ENCODE data around the gene HDAC7.
"Not testable (repeated sequence)": the region's sequence is repeated elsewhere in the genome, so short reads cannot be mapped to it uniquely, and the experiment has no call there.

HDAC7 gene

GRCh38 chr12:47813511-47814196 lies 6.0 kb downstream of the HDAC7 start:
- H3K4me3 ChIP-seq (ENCODE audit: low read depth, low read length): peak overlapping the region; percentile 51
- peak overlapping the region; percentile 94 for H3K27ac ChIP-seq
- no peaks in the 10 kb centered on the region for H3K36me3 ChIP-seq (ENCODE audit: control insufficient read depth, insufficient read depth, low read length)
- H2AFZ ChIP-seq: peak overlapping the region; percentile 36
- TF ChIP-seq, protein P1, sequence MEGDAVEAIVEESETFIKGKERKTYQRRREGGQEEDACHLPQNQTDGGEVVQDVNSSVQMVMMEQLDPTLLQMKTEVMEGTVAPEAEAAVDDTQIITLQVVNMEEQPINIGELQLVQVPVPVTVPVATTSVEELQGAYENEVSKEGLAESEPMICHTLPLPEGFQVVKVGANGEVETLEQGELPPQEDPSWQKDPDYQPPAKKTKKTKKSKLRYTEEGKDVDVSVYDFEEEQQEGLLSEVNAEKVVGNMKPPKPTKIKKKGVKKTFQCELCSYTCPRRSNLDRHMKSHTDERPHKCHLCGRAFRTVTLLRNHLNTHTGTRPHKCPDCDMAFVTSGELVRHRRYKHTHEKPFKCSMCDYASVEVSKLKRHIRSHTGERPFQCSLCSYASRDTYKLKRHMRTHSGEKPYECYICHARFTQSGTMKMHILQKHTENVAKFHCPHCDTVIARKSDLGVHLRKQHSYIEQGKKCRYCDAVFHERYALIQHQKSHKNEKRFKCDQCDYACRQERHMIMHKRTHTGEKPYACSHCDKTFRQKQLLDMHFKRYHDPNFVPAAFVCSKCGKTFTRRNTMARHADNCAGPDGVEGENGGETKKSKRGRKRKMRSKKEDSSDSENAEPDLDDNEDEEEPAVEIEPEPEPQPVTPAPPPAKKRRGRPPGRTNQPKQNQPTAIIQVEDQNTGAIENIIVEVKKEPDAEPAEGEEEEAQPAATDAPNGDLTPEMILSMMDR (IDR thresholded peaks at IDR 0.05): no peak
- no peak overlapping the region for H3K9ac ChIP-seq
- H3K79me2 ChIP-seq: peaks cover 49% of the 10 kb centered on the region
- peaks cover 86% of the 10 kb centered on the region for H3K4me1 ChIP-seq
- no peaks in the 10 kb centered on the region for H3K27me3 ChIP-seq (ENCODE audit: control insufficient read depth, insufficient read depth, low read length)
- no peaks in the 10 kb centered on the region for H3K9me3 ChIP-seq (ENCODE audit: control insufficient read depth, low read length)
- H3K4me2 ChIP-seq (ENCODE audit: low read length): peak overlapping the region; percentile 85

- no peaks in the 10 kb centered on the region for H3K27me3 ChIP-seq (ENCODE audit: control insufficient read depth, insufficient read depth, low read length)
- no peaks in the 10 kb centered on the region for H3K9me3 ChIP-seq (ENCODE audit: control insufficient read depth, low read length)
- no peaks in the 10 kb centered on the region for H3K36me3 ChIP-seq (ENCODE audit: control insufficient read depth, insufficient read depth, low read length)
- no peak overlapping the region for H3K9ac ChIP-seq
- TF ChIP-seq, protein P1 (IDR thresholded peaks at IDR 0.05): peak; percentile 17
- H3K4me2 ChIP-seq (ENCODE audit: low read length): peak overlapping the region; percentile 85
- peak overlapping the region; percentile 94 for H3K27ac ChIP-seq
- H3K4me1 ChIP-seq: peaks cover 88% of the 10 kb centered on the region
- peak overlapping the region; percentile 36 for H2AFZ ChIP-seq
- H3K79me2 ChIP-seq: peaks cover 49% of the 10 kb centered on the region
- peak overlapping the region; percentile 51 for H3K4me3 ChIP-seq (ENCODE audit: low read depth, low read length)
These were observed 6.7 kb downstream of the HDAC7 start for GRCh38 chr12:47812797-47813510.

GRCh38 chr12:47811581-47812484 lies 7.9 kb downstream of the HDAC7 start:
- TF ChIP-seq, protein P1 (IDR thresholded peaks at IDR 0.05): no peak
- Histone ChIP-seq H3K36me3 (ENCODE audit: control insufficient read depth, insufficient read depth, low read length) (no peaks in the 10 kb centered on the region), H2AFZ (no peak overlapping the region), H3K4me2 (ENCODE audit: low read length) (peak overlapping the region; percentile 85), H3K27ac (peak overlapping the region; percentile 94), H3K4me3 (ENCODE audit: low read depth, low read length) (peak overlapping the region; percentile 51), H3K9me3 (ENCODE audit: control insufficient read depth, low read length) (no peaks in the 10 kb centered on the region), H3K27me3 (ENCODE audit: control insufficient read depth, insufficient read depth, low read length) (no peaks in the 10 kb centered on the region), H3K79me2 (peaks cover 52% of the 10 kb centered on the region), H3K4me1 (peaks cover 89% of the 10 kb centered on the region), H3K9ac (no peak overlapping the region)

DNA sequence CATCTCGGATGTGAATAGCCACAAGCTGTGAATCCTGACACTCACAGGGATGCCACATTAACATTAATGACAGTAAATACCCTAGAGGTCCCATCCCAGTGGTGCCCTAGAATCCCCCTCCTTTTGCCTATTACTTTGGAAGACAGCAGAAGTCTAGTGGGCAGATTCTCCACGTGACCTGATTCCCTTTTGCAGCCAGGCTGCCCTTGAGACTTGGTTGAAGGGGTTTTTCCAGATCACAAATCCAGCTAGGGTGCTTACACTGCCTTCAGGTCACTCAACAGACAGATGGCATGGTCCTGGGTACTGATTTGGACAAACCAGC lies 8.7 kb downstream of the HDAC7 start:
- no peak overlapping the region for H2AFZ ChIP-seq
- H3K4me1 ChIP-seq: peaks cover 84% of the 10 kb centered on the region
- peaks cover 60% of the 10 kb centered on the region for H3K79me2 ChIP-seq
- no peaks in the 10 kb centered on the region for H3K36me3 ChIP-seq (ENCODE audit: control insufficient read depth, insufficient read depth, low read length)
- TF ChIP-seq, protein P1 (IDR thresholded peaks at IDR 0.05): no peak
- peak overlapping the region; percentile 6 for H3K4me2 ChIP-seq (ENCODE audit: low read length)
- H3K9ac ChIP-seq: no peak overlapping the region
- H3K27ac ChIP-seq: peak overlapping the region; percentile 94
- H3K4me3 ChIP-seq (ENCODE audit: low read depth, low read length): no peak overlapping the region
- no peaks in the 10 kb centered on the region for H3K27me3 ChIP-seq (ENCODE audit: control insufficient read depth, insufficient read depth, low read length)
- H3K9me3 ChIP-seq (ENCODE audit: control insufficient read depth, low read length): no peaks in the 10 kb centered on the region

- not testable (repeated sequence) for H3K4me3 ChIP-seq (ENCODE audit: low read depth, low read length); H3K9me3 ChIP-seq (ENCODE audit: control insufficient read depth, low read length); H3K4me2 ChIP-seq (ENCODE audit: low read length); H2AFZ ChIP-seq; H3K27me3 ChIP-seq (ENCODE audit: control insufficient read depth, insufficient read depth, low read length); H3K36me3 ChIP-seq (ENCODE audit: control insufficient read depth, insufficient read depth, low read length); H3K9ac ChIP-seq
- Histone ChIP-seq H3K79me2 (peaks cover 67% of the 10 kb centered on the region), H3K4me1 (peaks cover 80% of the 10 kb centered on the region), H3K27ac (peak overlapping the region; percentile 94)
These were observed 10.2 kb downstream of the HDAC7 start for GRCh38 chr12:47809518-47809917.

Measured in parathyroid adenoma (tissue), 2 donors.